Activated CD4-positive, alpha-beta T cell treated with anti-CD3 and anti-CD28 coated beads, Interleukin-2, Interleukin-4, amounts not matched to agents 100 ng/mL and 50 ng/mL, durations not matched to agents 16 hours and 8 hours (primary cell): ENCODE results near the gene PPM1N.
A peak's percentile ranks its signal among the peaks of the same experiment; 100 is the strongest.
"Not testable (repeated sequence)": the region's sequence is repeated elsewhere in the genome, so short reads cannot be mapped to it uniquely, and the experiment has no call there.

Experiments
- DNase-seq: peaks from one replicate; pipeline ENCODE4 v3.0.0-alpha.2; 2020; ENCODE audit warnings: low spot score

PPM1N gene

DNA sequence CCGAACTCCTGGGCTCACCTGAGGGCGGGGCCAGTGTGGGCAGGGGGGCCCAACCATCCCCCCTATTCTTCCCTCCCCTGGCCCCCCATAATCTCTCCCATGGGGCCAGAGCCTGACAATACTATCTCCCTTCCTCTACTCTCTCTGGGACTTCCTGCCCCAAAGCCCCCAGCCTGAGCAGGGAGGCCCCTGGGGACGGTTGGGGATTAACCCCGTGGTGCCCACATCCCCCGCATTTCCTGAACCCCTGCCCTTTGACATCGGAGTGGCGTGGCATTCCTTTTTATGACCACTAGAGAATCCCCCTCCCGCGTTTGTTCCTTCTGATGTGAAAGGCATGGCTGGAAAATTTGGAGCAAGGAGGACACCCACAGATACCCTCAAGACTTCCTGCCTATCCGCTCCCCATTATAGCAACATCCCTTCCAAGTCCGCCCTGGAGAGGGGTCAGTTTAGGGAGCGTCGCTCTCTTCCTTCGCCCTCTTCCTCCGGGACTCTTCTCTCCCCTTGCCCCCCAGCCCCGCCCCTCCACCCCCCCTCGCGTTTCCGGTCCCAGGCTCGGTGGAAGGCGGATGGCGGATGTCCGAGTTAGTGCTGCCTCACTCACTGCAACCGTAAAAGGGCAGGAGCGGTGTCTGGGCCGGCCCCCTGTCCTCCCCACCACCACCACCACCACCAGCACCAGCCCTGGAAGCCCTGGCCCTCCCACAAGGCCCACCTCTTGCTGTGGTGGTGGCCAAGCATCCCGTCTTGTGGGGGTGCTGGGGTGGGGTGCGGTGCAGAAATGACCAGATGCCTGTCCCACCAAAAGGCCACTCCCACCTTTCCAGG lies 10.8 kb downstream of the PPM1N start:
- DNase-seq: peak; percentile 72

DNA sequence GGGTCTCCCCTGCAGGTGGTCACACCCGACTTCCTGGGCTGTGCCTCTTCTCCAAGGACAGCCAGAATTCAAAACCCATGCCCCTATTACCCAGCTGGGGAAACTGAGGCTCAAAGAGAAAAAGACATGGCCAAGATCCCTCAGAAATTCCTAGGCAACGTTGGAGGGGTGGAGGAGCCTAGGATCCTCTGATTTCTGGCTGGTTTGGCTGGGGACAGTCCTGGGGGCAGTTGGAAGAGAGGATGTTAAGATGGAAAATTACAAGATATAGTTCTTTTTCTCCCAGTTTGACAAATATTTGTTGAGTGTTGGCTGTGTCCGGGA lies 11.4 kb downstream of the PPM1N start:
- DNase-seq: no peak

DNA sequence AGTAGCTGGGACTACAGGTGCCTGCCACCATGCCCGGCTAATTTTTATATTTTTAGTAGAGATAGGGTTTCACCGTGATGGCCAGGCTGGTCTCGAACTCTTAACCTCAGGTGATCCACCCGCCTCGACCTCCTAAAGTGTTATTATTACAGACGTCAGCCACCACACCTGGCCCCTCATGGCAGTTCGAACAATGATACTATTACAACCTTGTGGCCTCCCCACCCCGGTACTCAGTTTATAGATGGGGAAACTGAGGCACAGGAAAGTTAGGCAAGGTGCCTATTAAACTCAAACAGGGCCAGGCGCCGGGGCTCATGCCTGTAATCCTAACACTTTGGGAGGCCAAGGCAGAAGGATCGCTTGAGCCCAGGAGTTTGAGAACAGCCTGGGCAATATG lies 12.1 kb downstream of the PPM1N start:
- not testable (repeated sequence) for DNase-seq

DNA sequence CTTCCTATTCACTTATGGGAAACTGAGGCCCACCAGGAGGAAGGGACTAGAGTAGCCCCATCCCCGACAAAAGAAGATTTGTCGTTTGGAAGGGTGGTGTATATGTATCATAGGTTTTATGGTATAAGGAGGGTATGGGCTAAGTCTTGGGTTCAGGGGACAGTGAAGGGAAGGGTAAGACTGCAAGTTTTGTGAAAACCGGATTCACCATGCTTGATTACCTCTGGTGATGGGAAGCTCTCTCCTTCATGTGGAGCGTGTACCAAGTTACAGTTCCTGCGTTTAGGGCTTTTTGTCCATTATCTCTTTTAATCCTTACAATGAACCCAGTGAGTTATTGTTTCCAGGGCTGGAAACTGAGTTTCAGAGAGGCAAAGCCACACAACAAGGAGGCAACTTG lies 12.8 kb downstream of the PPM1N start:
- DNase-seq: no peak

DNA sequence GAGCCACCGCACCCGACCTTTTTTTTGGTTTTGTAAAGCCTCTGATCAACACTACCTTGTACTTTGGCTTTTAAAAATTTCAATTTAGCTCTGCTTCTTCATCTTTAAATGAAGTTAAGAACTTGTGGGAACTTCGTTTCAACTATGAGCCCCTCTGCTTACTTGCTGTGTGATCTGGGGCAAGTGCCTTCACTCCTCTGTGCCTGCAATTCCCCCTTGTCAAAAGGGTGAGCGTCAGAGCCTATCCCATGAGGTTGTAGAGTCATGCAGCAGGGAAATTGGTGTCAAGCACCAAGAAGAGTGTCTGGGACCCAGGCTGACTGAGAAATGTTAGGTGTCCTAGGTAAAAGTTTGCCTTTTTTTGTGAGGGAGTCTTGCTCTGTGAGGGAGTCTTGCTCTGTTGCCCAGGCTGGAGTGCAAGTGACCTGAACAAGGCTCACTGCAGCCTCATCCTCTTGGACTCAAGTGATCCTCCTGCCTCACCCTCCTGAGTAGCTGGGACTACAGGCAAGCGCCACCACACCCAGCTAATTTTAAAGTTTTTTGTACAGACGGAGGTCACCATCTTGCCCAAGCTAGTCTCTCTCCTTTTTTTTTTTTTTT lies 14.7 kb downstream of the PPM1N start:
- no peak for DNase-seq

DNA sequence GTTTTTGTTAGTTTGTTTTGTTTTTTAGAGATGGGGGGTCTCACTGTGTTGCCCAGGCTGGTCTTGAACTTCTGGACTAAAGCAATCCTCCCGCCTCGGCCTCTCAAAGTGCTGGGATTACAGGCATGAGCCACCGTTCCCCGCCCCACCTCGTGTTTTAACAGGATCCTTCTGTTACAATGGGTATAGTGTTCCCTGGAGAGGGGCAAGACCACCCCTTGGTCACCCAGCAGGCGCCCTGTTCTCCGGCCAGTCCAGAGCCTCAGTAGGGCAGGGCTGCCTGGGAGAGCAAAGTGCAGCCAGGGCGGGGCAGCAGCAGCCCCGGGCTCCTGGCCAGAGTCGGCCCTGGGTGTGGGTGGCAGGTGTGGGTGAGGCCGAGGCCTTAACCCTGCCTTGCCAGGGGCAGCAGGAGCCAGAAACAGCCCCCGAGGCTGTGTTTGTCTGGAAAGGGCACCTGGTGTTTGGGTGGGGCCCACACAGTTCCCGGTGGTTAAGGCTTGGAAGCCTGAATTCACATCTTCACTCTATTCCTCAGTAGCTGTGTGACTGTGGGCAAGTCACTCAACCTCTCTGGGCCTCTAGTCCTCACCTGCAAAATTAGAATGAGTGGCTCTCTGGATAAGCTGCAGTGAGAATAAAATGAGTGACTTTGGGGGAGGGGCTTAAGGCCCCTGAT lies 16.3 kb downstream of the PPM1N start:
- DNase-seq: no peak

DNA sequence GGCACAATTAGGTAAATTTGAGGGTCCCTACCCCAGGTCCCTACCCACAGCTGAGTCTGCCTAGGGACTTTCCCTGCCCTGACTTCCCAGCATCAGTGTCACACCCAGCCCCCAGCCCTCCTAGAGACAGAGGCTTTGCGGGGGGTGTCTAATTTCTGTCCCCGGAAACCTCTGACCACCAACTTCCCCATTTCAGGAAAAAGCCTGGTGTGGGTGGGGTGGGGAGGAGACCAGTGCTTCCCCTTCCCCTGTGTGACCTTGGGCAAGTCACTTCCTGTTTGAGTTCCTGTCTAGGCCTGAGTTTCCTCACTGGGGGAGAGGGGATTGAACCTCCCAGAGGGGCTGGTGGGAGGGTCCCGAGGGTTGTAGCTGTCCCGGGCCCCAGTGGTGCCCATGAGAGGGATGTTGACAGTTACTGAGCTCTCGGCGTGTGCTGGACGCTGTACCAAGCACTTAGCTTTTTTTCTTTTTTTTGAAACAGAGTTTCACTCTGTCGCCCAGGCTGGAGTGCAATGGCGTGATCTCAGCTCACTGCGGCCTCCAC lies 16.9 kb downstream of the PPM1N start:
- peak; percentile 47 for DNase-seq

DNA sequence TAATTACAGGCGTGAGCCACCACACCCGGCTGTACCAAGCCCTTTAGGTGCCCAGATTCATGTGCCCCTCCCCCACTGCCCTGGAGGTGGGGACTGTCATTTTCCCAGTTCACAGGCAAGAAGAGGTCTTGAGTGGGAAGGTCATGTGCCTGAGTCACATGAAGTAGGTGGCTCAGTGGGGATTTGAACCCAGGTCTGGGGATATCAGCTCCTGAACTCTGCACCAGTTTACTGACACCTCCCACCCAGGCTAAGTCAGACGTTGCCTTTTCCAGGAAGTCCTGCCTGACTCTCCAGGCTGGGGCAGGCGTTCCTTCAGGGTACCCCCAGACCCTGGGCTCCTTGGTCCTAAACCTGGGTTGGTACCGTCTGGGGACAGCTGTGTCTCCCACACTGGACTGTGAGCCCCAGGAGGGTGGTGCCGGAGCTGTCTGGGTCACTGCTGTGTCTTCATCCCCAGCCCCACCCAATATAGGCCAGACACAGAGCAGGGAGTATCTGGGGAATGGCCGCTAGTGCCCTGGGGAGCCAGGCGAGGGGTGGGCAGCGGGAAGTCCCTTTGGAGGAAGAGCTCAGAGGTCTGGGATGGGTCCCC lies 17.7 kb downstream of the PPM1N start:
- no peak for DNase-seq

DNA sequence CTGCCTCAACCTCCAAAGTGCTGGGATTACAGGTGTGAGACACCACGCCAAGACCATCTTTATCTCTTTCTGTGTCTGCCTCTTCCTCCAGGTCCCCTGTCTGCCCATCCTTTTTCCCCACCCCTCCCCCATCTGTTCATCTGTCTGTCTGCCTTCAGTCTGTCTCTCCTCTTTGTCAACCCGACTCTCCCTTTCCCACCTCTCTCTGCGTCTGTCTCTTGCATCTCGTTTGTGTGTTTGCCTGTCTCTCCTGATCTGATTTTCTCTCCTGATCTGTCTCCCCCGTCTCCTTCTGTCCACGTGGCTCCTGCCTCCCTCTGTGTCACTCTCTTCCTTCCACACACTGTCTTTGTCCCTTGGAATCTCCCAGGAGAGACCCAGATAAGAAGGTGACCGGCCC lies 19.0 kb downstream of the PPM1N start:
- no peak for DNase-seq

DNA sequence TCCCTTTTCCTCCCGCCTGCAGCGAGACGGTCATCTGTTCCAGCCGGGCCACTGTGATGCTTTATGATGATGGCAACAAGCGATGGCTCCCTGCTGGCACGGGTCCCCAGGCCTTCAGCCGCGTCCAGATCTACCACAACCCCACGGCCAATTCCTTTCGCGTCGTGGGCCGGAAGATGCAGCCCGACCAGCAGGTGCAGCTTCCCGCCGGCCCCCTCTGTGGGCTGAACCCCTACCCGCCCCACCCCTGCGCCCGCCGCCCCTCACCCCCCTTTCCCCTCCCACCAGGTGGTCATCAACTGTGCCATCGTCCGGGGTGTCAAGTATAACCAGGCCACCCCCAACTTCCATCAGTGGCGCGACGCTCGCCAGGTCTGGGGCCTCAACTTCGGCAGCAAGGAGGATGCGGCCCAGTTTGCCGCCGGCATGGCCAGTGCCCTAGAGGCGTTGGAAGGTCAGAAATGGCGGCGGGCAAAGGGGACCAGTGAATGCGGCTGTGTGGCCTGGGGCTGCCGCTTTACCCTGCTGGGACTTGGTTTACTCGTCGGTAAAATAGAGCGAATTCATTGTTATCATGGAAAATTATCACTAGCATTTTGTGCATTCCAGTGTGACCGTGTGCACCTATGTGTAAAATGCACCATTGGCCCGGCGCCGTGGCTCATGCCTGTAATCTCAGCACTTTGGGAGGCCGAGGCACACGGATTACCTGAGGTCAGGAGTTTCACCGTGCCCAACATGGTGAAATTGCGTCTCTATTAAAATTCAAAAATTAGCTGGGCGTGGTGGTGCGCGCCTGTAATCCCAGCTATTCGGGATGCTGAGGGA lies 19.6 kb downstream of the PPM1N start:
- no peak for DNase-seq

DNA sequence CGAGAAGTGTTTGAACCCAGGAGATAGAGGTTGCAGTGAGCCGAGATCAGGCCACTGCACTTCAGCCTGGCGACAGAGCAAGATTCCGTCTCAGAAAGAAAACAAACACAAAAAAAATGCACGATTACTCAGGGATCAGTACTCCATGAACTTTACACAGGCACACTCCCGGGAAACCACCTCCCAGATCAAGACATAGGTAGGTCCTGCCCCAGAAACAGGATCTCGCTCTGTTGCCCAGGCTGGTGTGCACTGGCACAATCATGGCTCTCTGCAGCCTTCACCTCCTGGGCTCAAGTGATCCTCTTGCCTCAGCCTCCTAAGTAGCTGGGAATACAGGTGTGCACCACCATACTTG lies 20.2 kb downstream of the PPM1N start:
- no peak for DNase-seq

DNA sequence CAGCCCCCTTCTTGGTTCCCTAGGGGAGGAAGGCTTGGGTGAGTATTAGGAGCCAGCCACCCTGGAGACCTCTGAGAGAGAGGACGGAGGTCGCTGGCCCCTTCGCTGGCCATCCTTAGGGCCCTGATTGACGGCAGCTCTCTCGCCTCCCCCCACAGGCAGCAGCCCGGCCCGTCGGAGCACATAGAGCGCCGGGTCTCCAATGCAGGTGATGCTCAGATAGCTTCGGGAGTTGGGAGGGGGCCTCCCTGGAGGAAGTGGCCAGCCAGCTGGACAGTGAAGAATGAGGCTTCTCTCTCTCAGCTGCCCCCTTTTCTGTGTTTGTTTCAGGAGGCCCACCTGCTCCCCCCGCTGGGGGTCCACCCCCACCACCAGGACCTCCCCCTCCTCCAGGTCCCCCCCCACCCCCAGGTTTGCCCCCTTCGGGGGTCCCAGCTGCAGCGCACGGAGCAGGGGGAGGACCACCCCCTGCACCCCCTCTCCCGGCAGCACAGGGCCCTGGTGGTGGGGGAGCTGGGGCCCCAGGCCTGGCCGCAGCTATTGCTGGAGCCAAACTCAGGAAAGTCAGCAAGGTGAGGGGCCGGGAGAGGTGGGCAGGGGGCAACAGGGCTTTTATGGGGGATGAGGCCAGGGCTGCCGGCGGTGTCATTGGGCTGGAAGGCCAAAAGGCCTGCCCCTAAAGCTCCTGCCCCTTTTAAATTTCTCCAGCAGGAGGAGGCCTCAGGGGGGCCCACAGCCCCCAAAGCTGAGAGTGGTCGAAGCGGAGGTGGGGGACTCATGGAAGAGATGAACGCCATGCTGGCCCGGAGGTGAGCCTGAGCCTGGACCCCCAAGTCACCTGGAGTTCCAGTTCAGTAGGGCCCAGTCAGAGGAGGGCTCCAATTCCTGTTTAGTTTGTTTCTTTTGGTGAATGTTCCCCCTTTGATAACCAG lies 24.0 kb downstream of the PPM1N start:
- no peak for DNase-seq

DNA sequence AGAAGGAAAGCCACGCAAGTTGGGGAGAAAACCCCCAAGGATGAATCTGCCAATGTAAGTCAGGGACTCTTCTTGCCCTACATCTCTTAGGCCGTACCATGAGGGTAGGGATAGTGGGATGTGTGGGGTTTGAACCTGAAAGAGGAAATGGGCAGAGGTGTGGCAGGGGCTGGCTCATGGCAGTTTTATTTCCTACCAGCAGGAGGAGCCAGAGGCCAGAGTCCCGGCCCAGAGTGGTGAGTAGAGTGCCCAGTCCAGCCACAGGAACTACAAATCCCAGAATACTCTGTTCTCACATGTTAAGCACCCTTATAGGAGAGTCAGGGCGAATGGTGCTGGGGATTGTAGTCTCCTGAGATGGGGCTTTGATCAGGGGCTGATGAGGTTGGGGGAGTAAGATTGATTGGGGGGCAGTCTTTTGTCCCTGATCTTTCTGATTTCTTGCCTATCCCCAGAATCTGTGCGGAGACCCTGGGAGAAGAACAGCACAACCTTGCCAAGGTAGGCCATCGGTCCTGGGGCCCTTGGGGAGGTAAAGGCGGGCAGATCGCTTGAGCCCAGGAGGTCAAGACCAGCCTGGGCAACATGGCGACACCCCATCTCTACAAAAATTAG lies 25.5 kb downstream of the PPM1N start:
- peak; percentile 87 for DNase-seq

DNA sequence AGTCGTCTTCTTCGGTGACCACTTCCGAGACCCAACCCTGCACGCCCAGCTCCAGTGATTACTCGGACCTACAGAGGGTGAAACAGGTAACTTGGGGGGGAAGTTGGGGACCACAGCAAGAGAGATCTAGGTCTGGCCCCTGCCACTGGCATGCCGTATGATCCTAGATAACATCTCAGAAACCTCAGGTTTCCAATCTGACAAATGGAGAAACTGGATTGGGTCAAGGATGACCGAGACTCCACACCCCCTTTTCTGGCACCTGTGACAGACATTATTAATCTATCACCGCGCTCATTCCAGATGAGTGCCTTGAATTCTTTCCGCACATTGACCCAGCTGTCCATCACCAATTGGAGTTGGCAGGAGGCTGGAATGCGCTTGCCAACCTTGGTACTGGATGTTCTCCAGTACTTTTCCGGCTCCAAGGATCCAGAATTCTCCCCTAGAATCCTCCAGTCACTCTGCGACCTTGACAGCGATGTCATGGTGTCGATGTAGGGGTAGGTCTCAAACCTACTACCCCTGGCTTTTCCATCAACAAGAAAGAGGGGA lies 26.4 kb downstream of the PPM1N start:
- DNase-seq: no peak

DNA sequence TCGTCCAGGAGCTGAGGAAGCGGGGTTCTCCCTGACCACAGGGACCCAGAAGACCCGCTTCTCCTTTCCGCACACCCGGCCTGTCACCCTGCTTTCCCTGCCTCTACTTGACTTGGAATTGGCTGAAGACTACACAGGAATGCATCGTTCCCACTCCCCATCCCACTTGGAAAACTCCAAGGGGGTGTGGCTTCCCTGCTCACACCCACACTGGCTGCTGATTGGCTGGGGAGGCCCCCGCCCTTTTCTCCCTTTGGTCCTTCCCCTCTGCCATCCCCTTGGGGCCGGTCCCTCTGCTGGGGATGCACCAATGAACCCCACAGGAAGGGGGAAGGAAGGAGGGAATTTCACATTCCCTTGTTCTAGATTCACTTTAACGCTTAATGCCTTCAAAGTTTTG lies 27.9 kb downstream of the PPM1N start:
- DNase-seq: no peak

DNA sequence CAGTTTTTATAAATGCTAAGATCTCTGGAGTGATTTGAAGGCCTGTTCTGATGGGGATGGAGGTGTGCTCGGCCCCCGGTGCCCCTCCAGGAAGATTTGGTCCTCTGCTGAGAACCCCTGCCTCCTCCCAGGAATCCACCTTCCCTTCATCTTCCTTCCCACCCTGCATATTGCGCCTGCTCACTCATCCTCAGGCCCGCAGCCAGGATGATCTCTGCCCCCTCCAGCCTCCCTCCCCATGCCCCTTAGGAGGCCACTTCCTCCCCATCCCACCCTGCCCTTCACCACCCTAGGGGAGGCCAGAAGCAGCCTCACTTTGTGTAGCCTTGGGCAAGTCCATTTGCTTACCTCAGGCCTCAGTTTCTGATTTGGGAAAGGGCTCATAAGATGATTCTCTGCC lies 28.7 kb downstream of the PPM1N start:
- no peak for DNase-seq

DNA sequence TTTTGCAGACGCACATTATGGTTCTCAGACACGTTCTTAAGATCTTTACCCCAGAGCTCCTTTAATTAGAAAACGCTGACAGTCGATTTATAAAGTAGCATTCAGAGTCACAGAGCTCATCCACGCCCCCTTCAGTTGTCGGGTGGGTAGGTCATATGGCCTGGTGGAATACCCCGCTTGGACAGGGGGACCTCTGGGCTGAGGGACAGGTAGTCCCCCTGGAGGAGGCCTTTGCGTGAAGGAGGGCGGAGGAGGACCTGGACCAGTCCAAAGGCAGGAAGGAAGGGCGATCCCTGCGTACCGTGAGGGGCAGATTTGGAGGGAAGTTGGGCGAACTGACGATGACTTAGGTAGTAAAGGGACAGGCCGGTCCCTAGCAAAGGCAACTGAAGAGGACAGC lies 29.5 kb downstream of the PPM1N start:
- no peak for DNase-seq

DNA sequence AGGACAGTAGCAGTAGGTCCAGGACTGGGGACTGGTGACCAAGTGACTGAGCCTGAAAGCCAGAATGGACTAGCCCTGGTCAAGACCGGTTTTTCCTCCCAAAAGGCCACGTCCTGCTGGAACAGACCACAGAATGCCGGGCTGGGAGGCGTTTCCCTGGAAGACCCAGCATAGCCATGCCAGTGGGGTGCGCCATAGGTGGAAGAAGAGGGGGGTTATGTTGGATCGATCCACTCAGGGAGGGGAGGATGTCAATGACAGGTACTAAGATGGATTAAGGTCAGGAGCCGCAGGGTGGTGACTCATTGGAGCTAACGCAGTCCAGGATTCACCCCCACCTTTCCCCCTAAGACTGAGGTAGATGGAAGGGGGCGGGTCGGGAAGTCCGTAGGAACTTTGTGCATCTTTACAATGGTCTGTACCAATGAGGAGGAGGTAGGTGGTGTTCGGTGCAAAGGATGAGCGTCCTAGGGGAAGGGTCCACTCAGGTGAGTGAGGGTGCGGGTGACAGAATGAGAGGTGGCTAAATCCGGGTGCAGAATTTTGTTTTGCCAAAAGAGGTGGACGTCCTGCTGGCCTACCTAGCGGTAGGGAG lies 30.0 kb downstream of the PPM1N start:
- DNase-seq: no peak

DNA sequence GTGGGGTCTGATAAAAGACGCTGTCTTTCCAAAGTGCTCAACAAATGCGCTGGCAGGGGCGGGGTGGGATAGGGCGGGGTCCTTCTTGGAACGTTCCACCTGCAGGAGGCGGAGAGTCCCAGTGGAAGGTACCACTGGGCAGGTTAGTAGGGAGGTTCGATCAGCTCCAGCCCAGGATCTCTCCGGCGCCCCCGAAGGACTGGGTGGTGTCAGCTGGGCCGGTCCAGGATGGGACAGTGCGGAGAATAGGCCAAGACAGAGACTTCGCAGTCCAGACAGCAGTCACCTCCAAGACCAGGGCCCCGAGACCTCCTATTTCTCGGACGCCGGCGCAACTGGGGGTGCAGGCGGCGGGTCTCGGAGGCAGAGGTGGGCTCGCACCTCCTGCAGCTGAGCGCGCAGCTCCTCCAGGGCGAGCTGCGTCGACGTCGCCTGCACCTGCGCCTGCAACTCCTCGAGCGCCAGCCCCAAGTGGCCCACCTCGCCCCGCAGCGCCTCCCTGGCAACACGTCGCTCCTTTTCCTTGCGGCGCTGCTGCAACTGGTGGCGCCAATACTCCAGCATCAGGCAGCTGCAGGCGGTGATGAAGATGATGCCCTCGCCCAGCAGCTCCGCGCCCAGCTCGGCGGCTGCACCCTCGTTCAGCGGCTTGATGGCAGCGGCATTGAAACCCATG lies 30.6 kb downstream of the PPM1N start:
- no peak for DNase-seq
